Gastrocnemius medialis (tissue), 4 donors: ENCODE measurements around the gene CCSER2. TPM values are rescaled to one million over a fixed set of nuclear protein-coding genes. Genes with fewer than 3 reads are reported as not detected.
"Not testable (repeated sequence)": the region's sequence is repeated elsewhere in the genome, so short reads cannot be mapped to it uniquely, and the experiment has no call there.

ENCODE experiments used
- ATAC-seq, 2 donors: fragments of 150-250 bp; one replicate each; pipeline ENCODE4 v1.9.1; 2016
- DNase-seq, 2 donors: peaks; one replicate each; pipeline ENCODE4 v3.0.0-alpha.2; 2019
- H3K27ac ChIP-seq, 4 donors: fragments of 200-600 bp; sonication (generic); 1 replicate in 1 of 4; 2 replicates in 3 of 4; pipeline ENCODE4 v1.5.1; 2016 to 2018; ENCODE audit warnings: mild to moderate bottlenecking in 2 of 4, moderate library complexity in 1 of 4
- H3K27me3 ChIP-seq, 3 donors: fragments of 200-600 bp; sonication (generic) in 2 of 3; 1 replicate in 1 of 3; 2 replicates in 2 of 3; pipeline versions ENCODE4 v1.5.1 to v1.6.0; 2016 to 2019; ENCODE audit warnings: mild to moderate bottlenecking in 1 of 3, moderate library complexity in 1 of 3
- H3K36me3 ChIP-seq, 2 donors: fragments of 200-600 bp; sonication (generic) in 1 of 2; one replicate each; pipeline ENCODE4 v1.5.1; 2017 to 2018
- H3K4me1 ChIP-seq, 2 donors: fragments of 200-600 bp; sonication (generic) in 1 of 2; one replicate each; pipeline ENCODE4 v1.5.1; 2016 to 2017; ENCODE audit warnings: mild to moderate bottlenecking in 2 of 2
- H3K4me3 ChIP-seq, 4 donors: fragments of 200-600 bp; sonication (generic) in 3 of 4; 1 replicate in 1 of 4; 2 replicates in 3 of 4; pipeline ENCODE4 v1.5.1; 2016 to 2019; ENCODE audit warnings: mild to moderate bottlenecking in 2 of 4
- H3K9me3 ChIP-seq, 3 donors: fragments of 200-600 bp; sonication (generic) in 2 of 3; 1 replicate in 1 of 3; 2 replicates in 2 of 3; pipeline ENCODE4 v1.5.1; 2016 to 2019
- CTCF ChIP-seq, 5 experiments: fragments of 450-650 bp in 3 of 5; fragments of 200-600 bp in 2 of 5; sonication (generic) in 2 of 5; IDR thresholded peaks in 4 of 5; conservative IDR thresholded peaks in 1 of 5; 1 replicate in 4 of 5; 2 replicates in 1 of 5; pipeline ENCODE4 v1.5.1; 2016 to 2019; ENCODE audit warnings: antibody characterized with exemption in 5 of 5, mild to moderate bottlenecking in 3 of 5, moderate library complexity in 3 of 5
- POLR2A ChIP-seq, 2 donors: fragments of 450-650 bp; IDR thresholded peaks; one replicate each; pipeline ENCODE4 v1.6.1; 2017; ENCODE audit warnings: antibody characterized with exemption in 2 of 2, mild to moderate bottlenecking in 2 of 2, moderate library complexity in 2 of 2
- in situ Hi-C, 4 donors: fragments of 200-750 bp; cut with MboI; loops; one replicate each; pipeline versions ENCODE4 v1.15.0 to v1.8.0; 2017; ENCODE audit warnings: low sequenced_read_pairs in 4 of 4
- intact Hi-C: fragments of 100-400 bp; cut with DNase I; formaldehyde crosslinking; loops from one replicate; pipeline ENCODE4 v1.15.1; 2023; ENCODE audit warnings: low total_unique reads
- total RNA-seq, 4 donors: library from RNA; depleted of rRNA; stranded (reverse); fragments of >200 nt; gene quantifications; one replicate each; pipeline versions ENCODE4 v1.1.0 to v1.2.3, GENCODE V29; 2016

CCSER2 gene
- total RNA-seq, 4 donors from 2014 or later, result 39.8 to 61.8 (median 49.2) TPM

GRCh38 chr10:84493361-84493760, 165.0 kb downstream of the CCSER2 start:
- Histone ChIP-seq H3K27me3 (no peaks in the 10 kb centered on the region), H3K4me1 (peaks cover 8 to 10% of the 10 kb centered on the region in 2 donors), H3K36me3 (no peaks in the 10 kb centered on the region), H3K4me3 (no peak overlapping the region), H3K9me3 (no peaks in the 10 kb centered on the region), H3K27ac (no peak overlapping the region)
- DNase-seq (no peak), ATAC-seq (no peak)
- in situ Hi-C loops (no loop called here), intact Hi-C loops (no loop called here)
- TF ChIP-seq CTCF (IDR thresholded peaks at IDR 0.05 in 4 of 5, conservative IDR thresholded peaks at IDR 0.05 in 1 of 5), result no peak
- no peak for TF ChIP-seq POLR2A (IDR thresholded peaks at IDR 0.05)

GRCh38 chr10:84493951-84494848, 165.8 kb downstream of the CCSER2 start:
- H3K4me1 ChIP-seq, result peaks cover 8 to 10% of the 10 kb centered on the region in 2 donors
- H3K27ac ChIP-seq, result no peak overlapping the region
- no peak overlapping the region for H3K4me3 ChIP-seq
- H3K9me3 ChIP-seq, result no peaks in the 10 kb centered on the region
- in situ Hi-C loops (no loop called here), intact Hi-C loops (no loop called here)
- ATAC-seq (no peak), DNase-seq (no peak)
- no peaks in the 10 kb centered on the region for H3K27me3 ChIP-seq
- TF ChIP-seq CTCF (IDR thresholded peaks at IDR 0.05 in 4 of 5, conservative IDR thresholded peaks at IDR 0.05 in 1 of 5) (no peak), POLR2A (IDR thresholded peaks at IDR 0.05) (no peak)
- no peaks in the 10 kb centered on the region for H3K36me3 ChIP-seq

GRCh38 chr10:84494849-84495180, 166.4 kb downstream of the CCSER2 start:
- Histone ChIP-seq H3K4me3 (no peak overlapping the region), H3K27ac (no peak overlapping the region), H3K9me3 (no peaks in the 10 kb centered on the region), H3K27me3 (no peaks in the 10 kb centered on the region), H3K4me1 (peaks cover 8 to 10% of the 10 kb centered on the region in 2 donors), H3K36me3 (no peaks in the 10 kb centered on the region)
- ATAC-seq, result no peak
- in situ Hi-C loops, result no loop called here
- intact Hi-C loops, result no loop called here
- TF ChIP-seq CTCF (IDR thresholded peaks at IDR 0.05 in 4 of 5, conservative IDR thresholded peaks at IDR 0.05 in 1 of 5), result no peak
- TF ChIP-seq POLR2A (IDR thresholded peaks at IDR 0.05), result no peak
- DNase-seq, result no peak

GRCh38 chr10:84497978-84498377, 169.6 kb downstream of the CCSER2 start:
- Histone ChIP-seq H3K9me3 (no peaks in the 10 kb centered on the region), H3K36me3 (no peaks in the 10 kb centered on the region), H3K27me3 (no peaks in the 10 kb centered on the region), H3K4me1 (peaks cover 8 to 10% of the 10 kb centered on the region in 2 donors), H3K4me3 (no peak overlapping the region), H3K27ac (no peak overlapping the region)
- in situ Hi-C loops (no loop called here), intact Hi-C loops (no loop called here)
- DNase-seq, result no peak
- TF ChIP-seq CTCF (IDR thresholded peaks at IDR 0.05 in 4 of 5, conservative IDR thresholded peaks at IDR 0.05 in 1 of 5) (no peak), POLR2A (IDR thresholded peaks at IDR 0.05) (no peak)
- ATAC-seq, result no peak

GRCh38 chr10:84499039-84499438, 170.7 kb downstream of the CCSER2 start:
- H3K4me1 ChIP-seq, result peaks cover 1 to 10% of the 10 kb centered on the region in 2 donors
- in situ Hi-C loops, H3K4me3 ChIP-seq, H3K27me3 ChIP-seq, H3K9me3 ChIP-seq, ATAC-seq, intact Hi-C loops, H3K27ac ChIP-seq, H3K36me3 ChIP-seq, DNase-seq: not testable (repeated sequence)
